Smooth muscle cell (in vitro differentiated cells): ENCODE measurements around the gene SERINC1. TPM values are rescaled to one million over a fixed set of nuclear protein-coding genes. Genes with fewer than 3 reads are reported as not detected.
A peak's percentile ranks its signal among the peaks of the same experiment; 100 is the strongest.

Source experiments
- DNase-seq: peaks from one replicate; lab custom pipeline; 2025; ENCODE audit not compliant: unreplicated experiment; lab: John Stamatoyannopoulos, UW
- H2AFZ ChIP-seq: fragments of 200-600 bp; sonication (generic); 2 replicates; pipeline ENCODE4 v1.6.0; 2016; ENCODE audit warnings: antibody characterized with exemption, low read depth, mild to moderate bottlenecking
- H3F3A ChIP-seq: fragments of 200-600 bp; sonication (generic); 2 replicates; pipeline ENCODE4 v1.6.0; 2017; ENCODE audit warnings: antibody characterized with exemption, low read depth
- H3K27ac ChIP-seq: fragments of 200-600 bp; sonication (generic); 2 replicates; pipeline ENCODE4 v1.5.1; 2016; ENCODE audit warnings: low read depth, mild to moderate bottlenecking
- H3K27me3 ChIP-seq: fragments of 200-600 bp; sonication (generic); 2 replicates; pipeline ENCODE4 v1.6.1; 2016; ENCODE audit warnings: low read depth, mild to moderate bottlenecking
- H3K36me3 ChIP-seq: fragments of 200-600 bp; sonication (generic); 2 replicates; pipeline ENCODE4 v1.5.1; 2016; ENCODE audit warnings: low read depth
- H3K4me1 ChIP-seq: fragments of 200-600 bp; sonication (generic); 2 replicates; pipeline ENCODE4 v1.5.1; 2016; ENCODE audit warnings: low read depth
- H3K4me2 ChIP-seq: fragments of 200-600 bp; sonication (generic); 2 replicates; pipeline ENCODE4 v1.6.0; 2016; ENCODE audit warnings: mild to moderate bottlenecking
- H3K4me3 ChIP-seq: fragments of 200-600 bp; sonication (generic); 2 replicates; pipeline ENCODE4 v1.5.1; 2016; ENCODE audit warnings: mild to moderate bottlenecking
- H3K79me2 ChIP-seq: fragments of 200-600 bp; sonication (generic); 2 replicates; pipeline ENCODE4 v1.6.0; 2016; ENCODE audit warnings: low read depth, mild to moderate bottlenecking
- H3K9ac ChIP-seq: fragments of 200-600 bp; sonication (generic); 2 replicates; pipeline ENCODE4 v1.6.0; 2016; ENCODE audit warnings: low read depth
- H3K9me3 ChIP-seq: fragments of 200-600 bp; sonication (generic); replicated peaks from 2 replicates; pipeline ENCODE4 v1.5.1; 2016; ENCODE audit warnings: low read depth
- H4K20me1 ChIP-seq: fragments of 200-600 bp; sonication (generic); 2 replicates; pipeline ENCODE4 v1.6.0; 2016; ENCODE audit warnings: low read depth
- CTCF ChIP-seq: fragments of 200-600 bp; sonication (generic); IDR thresholded peaks from 2 replicates; pipeline ENCODE4 v1.5.1; 2017; ENCODE audit warnings: borderline replicate concordance, mild to moderate bottlenecking, antibody characterized with exemption; ENCODE audit not compliant: insufficient read depth, poor library complexity, severe bottlenecking
- WGBS: methylation state at CpG from one replicate; pipeline ENCODE4 v1.1.7; 2016; ENCODE audit warnings: low lambda C conversion rate; 5-methylcytosine and 5-hydroxymethylcytosine counted together
- polyA plus RNA-seq: library from polyadenylated mRNA; unstranded; fragments of >200 nt; fragmentation: Nextera tagmentation; extraction: Ambion mirVana; gene quantifications from 2 replicates; pipeline ENCODE4 v1.2.1, GENCODE V29; 2016
- total RNA-seq: library from RNA; depleted of rRNA; stranded (reverse); fragments of >200 nt; gene quantifications from 2 replicates; pipeline ENCODE4 v1.2.3, GENCODE V29; 2014

Gene SERINC1
- total and polyA plus RNA-seq, 2 experiments from 2014 or later, result 144 to 233 TPM

DNA sequence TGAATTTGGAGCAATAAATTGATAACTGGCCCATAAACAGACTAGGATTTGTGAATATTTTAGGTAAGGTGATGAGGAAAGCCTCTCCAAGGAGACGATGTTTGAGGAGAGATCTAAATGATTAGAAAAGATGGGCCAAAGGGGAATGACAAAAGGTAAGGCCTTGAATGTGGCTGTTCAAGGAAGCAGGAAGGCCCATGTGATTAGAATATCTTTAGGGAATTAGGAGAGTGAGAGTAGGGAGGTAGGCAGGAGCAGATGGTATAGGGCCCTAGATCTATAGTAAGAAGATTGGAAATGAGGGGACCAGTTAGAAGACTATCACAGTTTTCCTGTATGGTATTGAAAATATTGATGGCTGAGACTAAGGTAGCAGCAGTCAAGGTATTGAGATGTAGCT lies 65.4 kb downstream of the SERINC1 start:
- Histone ChIP-seq H3K4me3 (no peak overlapping the region), H4K20me1 (peaks cover 84% of the 10 kb centered on the region), H3K9me3 (no peaks in the 10 kb centered on the region), H3K79me2 (peaks cover 100% of the 10 kb centered on the region), H3F3A (no peaks in the 10 kb centered on the region), H3K27ac (no peak overlapping the region), H3K4me2 (no peak overlapping the region), H3K9ac (no peak overlapping the region), H2AFZ (no peak overlapping the region), H3K27me3 (no peaks in the 10 kb centered on the region), H3K36me3 (no peaks in the 10 kb centered on the region), H3K4me1 (peaks cover 3% of the 10 kb centered on the region)
- no peak for DNase-seq
- 89% methylated on average over 1 of the region's 1 CpG for WGBS
- no peak for TF ChIP-seq CTCF

GRCh38 chr6:122405417-122405816 lies 66.2 kb downstream of the SERINC1 start:
- no peaks in the 10 kb centered on the region for H3K9me3 ChIP-seq
- no peak overlapping the region for H3K9ac ChIP-seq
- DNase-seq, result no peak
- H3F3A ChIP-seq, result no peaks in the 10 kb centered on the region
- peaks cover 10% of the 10 kb centered on the region for H3K4me1 ChIP-seq
- no peak overlapping the region for H3K27ac ChIP-seq
- H3K4me2 ChIP-seq, result no peak overlapping the region
- H4K20me1 ChIP-seq, result peaks cover 84% of the 10 kb centered on the region
- WGBS, result 100% methylated on average over 1 of the region's 1 CpG
- no peak overlapping the region for H2AFZ ChIP-seq
- no peaks in the 10 kb centered on the region for H3K36me3 ChIP-seq
- H3K27me3 ChIP-seq, result no peaks in the 10 kb centered on the region
- no peak for TF ChIP-seq CTCF
- H3K79me2 ChIP-seq, result peaks cover 100% of the 10 kb centered on the region
- H3K4me3 ChIP-seq, result no peak overlapping the region

DNA sequence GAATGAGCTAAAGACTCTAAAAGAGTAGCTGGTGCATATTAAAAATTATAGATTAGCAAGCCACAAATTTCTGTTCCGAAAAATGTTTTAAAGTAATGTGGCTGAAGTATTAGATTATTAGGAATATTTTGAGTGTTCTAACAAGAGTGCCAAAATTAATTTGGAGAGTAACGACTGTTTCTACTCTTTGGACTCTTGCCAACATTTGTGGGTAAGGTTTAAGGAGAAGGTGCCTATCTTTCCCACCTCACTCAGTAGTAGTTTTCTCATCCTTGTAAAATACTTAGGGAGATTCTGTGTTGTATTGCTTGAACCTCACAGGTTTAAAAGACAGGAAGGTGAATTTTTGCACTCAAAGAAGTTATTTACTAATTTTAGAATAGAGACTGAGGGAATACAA lies 67.2 kb downstream of the SERINC1 start:
- Histone ChIP-seq H3K27me3 (no peaks in the 10 kb centered on the region), H3K9ac (no peak overlapping the region), H2AFZ (no peak overlapping the region), H3F3A (no peaks in the 10 kb centered on the region), H3K4me3 (no peak overlapping the region), H3K4me2 (no peak overlapping the region), H3K9me3 (no peaks in the 10 kb centered on the region), H3K36me3 (no peaks in the 10 kb centered on the region), H4K20me1 (peaks cover 78% of the 10 kb centered on the region), H3K79me2 (peaks cover 99% of the 10 kb centered on the region), H3K4me1 (peaks cover 10% of the 10 kb centered on the region), H3K27ac (no peak overlapping the region)
- no peak for TF ChIP-seq CTCF
- DNase-seq, result no peak
- WGBS, result 92% methylated on average over 2 of the region's 2 CpGs

GRCh38 chr6:122401104-122401503 lies 70.5 kb downstream of the SERINC1 start:
- H2AFZ ChIP-seq, result no peak overlapping the region
- DNase-seq, result no peak
- 63% methylated on average over 4 of the region's 4 CpGs for WGBS
- no peaks in the 10 kb centered on the region for H3K27me3 ChIP-seq
- H3K4me1 ChIP-seq, result peaks cover 16% of the 10 kb centered on the region
- TF ChIP-seq CTCF, result no peak
- no peaks in the 10 kb centered on the region for H3K36me3 ChIP-seq
- H3K9ac ChIP-seq, result peak overlapping the region; percentile 95
- H3K27ac ChIP-seq, result no peak overlapping the region
- no peaks in the 10 kb centered on the region for H3K9me3 ChIP-seq
- H3K4me3 ChIP-seq, result peak overlapping the region; percentile 91
- H3F3A ChIP-seq, result peaks cover 6% of the 10 kb centered on the region
- peaks cover 65% of the 10 kb centered on the region for H3K79me2 ChIP-seq
- H3K4me2 ChIP-seq, result peak overlapping the region; percentile 94
- H4K20me1 ChIP-seq, result peaks cover 58% of the 10 kb centered on the region
